Measurements from ENCODE around the gene TNN.

TNN gene

GRCh38 chr1:175116903-175117302 is 49.3 kb downstream of the TNN start:
- DNase-seq = no peak

GRCh38 chr1:175118375-175119367 is 51.0 kb downstream of the TNN start:
- DNase-seq = no peak

GRCh38 chr1:175120511-175120910 is 52.9 kb downstream of the TNN start:
- no peak for DNase-seq

GRCh38 chr1:175124861-175125260 is 57.2 kb downstream of the TNN start:
- no peak for DNase-seq

- no peak for DNase-seq
Measured at GRCh38 chr1:175126347-175126746, 58.7 kb downstream of the TNN start.

- DNase-seq = no peak
Measured at GRCh38 chr1:175127565-175127964, 59.9 kb downstream of the TNN start.

GRCh38 chr1:175128523-175128922 is 60.9 kb downstream of the TNN start:
- DNase-seq = no peak

GRCh38 chr1:175129182-175129581 is 61.5 kb downstream of the TNN start:
- DNase-seq = no peak

GRCh38 chr1:175129644-175129996 is 62.0 kb downstream of the TNN start:
- DNase-seq = no peak

GRCh38 chr1:175129997-175130648 is 62.5 kb downstream of the TNN start:
- no peak for DNase-seq

GRCh38 chr1:175130649-175131045 is 63.0 kb downstream of the TNN start:
- no peak for DNase-seq

GRCh38 chr1:175131095-175131494 is 63.5 kb downstream of the TNN start:
- DNase-seq = no peak

- no peak for DNase-seq
Measured at GRCh38 chr1:175132436-175132835, 64.8 kb downstream of the TNN start.

GRCh38 chr1:175133673-175134435 is 66.2 kb downstream of the TNN start:
- no peak for DNase-seq

GRCh38 chr1:175134500-175134899 is 66.9 kb downstream of the TNN start:
- DNase-seq = no peak

- DNase-seq = no peak
Measured at GRCh38 chr1:175136246-175136645, 68.6 kb downstream of the TNN start.

- DNase-seq = no peak
Measured at GRCh38 chr1:175137369-175137768, 69.7 kb downstream of the TNN start.

- no peak for DNase-seq
Measured at GRCh38 chr1:175138579-175138978, 70.9 kb downstream of the TNN start.

GRCh38 chr1:175145899-175146528 is 78.4 kb downstream of the TNN start:
- DNase-seq = no peak

- DNase-seq = peak; percentile 71
Measured at GRCh38 chr1:175146529-175147213, 79.0 kb downstream of the TNN start.

GRCh38 chr1:175147569-175147968 is 79.9 kb downstream of the TNN start:
- DNase-seq = no peak

- no peak for DNase-seq
Measured at GRCh38 chr1:175148068-175148467, 80.4 kb downstream of the TNN start.
